Kidney (tissue), 14 donors: ENCODE measurements around the gene RNF214. TPM values are rescaled to one million over a fixed set of nuclear protein-coding genes. Genes with fewer than 3 reads are reported as not detected.
A peak's percentile ranks its signal among the peaks of the same experiment; 100 is the strongest.
"Not testable (repeated sequence)": the region's sequence is repeated elsewhere in the genome, so short reads cannot be mapped to it uniquely, and the experiment has no call there.

ENCODE experiments used
- DNase-seq, 5 donors: peaks; one replicate each; pipeline ENCODE4 v3.0.0-alpha.2; 2013 to 2020
- FAIRE-seq: peaks from 2 replicates; lab custom pipeline; 2012; peaks lifted over from hg19 to GRCh38; lab: Jason Lieb, UNC
- H3K27ac ChIP-seq, 2 donors: one replicate each; pipeline ENCODE4 v1.7.0; 2013; ENCODE audit warnings: low read depth in 2 of 2, low read length in 2 of 2, inconsistent platforms in 1 of 2
- H3K27me3 ChIP-seq: one replicate; pipeline ENCODE4 v1.7.1; 2013; ENCODE audit warnings: low read length, inconsistent platforms; ENCODE audit not compliant: control insufficient read depth, insufficient read depth
- H3K36me3 ChIP-seq, 3 donors: one replicate each; pipeline versions ENCODE4 v1.7.0 to v1.7.1; 2013; ENCODE audit warnings: low read length in 3 of 3, control low read depth in 1 of 3, inconsistent platforms in 1 of 3; ENCODE audit not compliant: insufficient read depth in 3 of 3, control insufficient read depth in 2 of 3
- H3K4me1 ChIP-seq, 3 donors: one replicate each; pipeline versions ENCODE4 v1.7.0 to v1.7.1; 2013; ENCODE audit warnings: low read length in 3 of 3, inconsistent platforms in 1 of 3, low read depth in 1 of 3; ENCODE audit not compliant: control insufficient read depth in 2 of 3, insufficient read depth in 2 of 3
- H3K4me3 ChIP-seq, 3 donors: one replicate each; pipeline versions ENCODE4 v1.7.0 to v1.8.1; 2013; ENCODE audit warnings: low read length in 3 of 3, control low read depth in 1 of 3, inconsistent platforms in 1 of 3
- H3K9ac ChIP-seq, 3 donors: one replicate each; pipeline versions ENCODE4 v1.7.0 to v1.7.1; 2013; ENCODE audit warnings: low read length in 3 of 3, control low read depth in 1 of 3, inconsistent platforms in 1 of 3
- H3K9me3 ChIP-seq, 3 donors: one replicate each; pipeline versions ENCODE4 v1.7.0 to v1.7.1; 2013; ENCODE audit warnings: low read length in 3 of 3, control low read depth in 1 of 3, inconsistent platforms in 1 of 3; ENCODE audit not compliant: control insufficient read depth in 2 of 3, insufficient read depth in 1 of 3
- CTCF ChIP-seq: IDR thresholded peaks from 3 replicates; pipeline ENCODE4 v1.5.1; 2012; ENCODE audit warnings: mild to moderate bottlenecking, moderate library complexity, borderline replicate concordance; ENCODE audit not compliant: insufficient read depth; ENCODE audit errors: extremely low read depth
- intact Hi-C: fragments of 100-400 bp; cut with DNase I; formaldehyde crosslinking; loops from one replicate; pipeline ENCODE4 v1.11.1; 2022
- polyA plus RNA-seq: library from polyadenylated mRNA; stranded (reverse); fragments of 350-450 nt; fragmentation: Illumina TruSeq; extraction: RNeasy Lipid Tissue Mini Kit (QIAGEN cat#74804); gene quantifications from one replicate; pipeline ENCODE4 v1.2.3, GENCODE V29; 2014; ENCODE audit warnings: low read depth, low replicate concordance; ENCODE audit not compliant: insufficient read depth
- total RNA-seq: library from RNA; stranded (reverse); fragmentation: NEBNext Ultra II Directional; extraction: Animal tissue kit (Norgen Biotek cat#: 25700); gene quantifications from one replicate; pipeline ENCODE4 v1.2.1, GENCODE V29; 2021
- donor health status: control.
- donor health status: control.
- donor health status: control.
- donor health status: control.
- donor health status: control.
- donor health status: DM: yes; HTN: yes; CAD: no.
- donor health status: Normal renal cell carcinoma (clear cell type).

Gene RNF214
- total and polyA plus RNA-seq, 2 donors from 2014 or later, result 8.5 to 24.7 TPM

- intact Hi-C loops, result no loop called here
- Histone ChIP-seq H3K4me1 (no peaks in the 10 kb centered on the region), H3K27ac (peak overlapping the region in 1 of 2 donors; percentile 16), H3K9me3 (no peaks in the 10 kb centered on the region), H3K27me3 (no peaks in the 10 kb centered on the region), H3K36me3 (peaks cover 0 to 11% (median 4%) of the 10 kb centered on the region in 3 donors), H3K9ac (no peak overlapping the region), H3K4me3 (no peak overlapping the region)
- FAIRE-seq (no peak), DNase-seq (no peak)
- TF ChIP-seq CTCF, result no peak
Observed at GRCh38 chr11:117205211-117205818, 27.2 kb upstream of the RNF214 start.

GRCh38 chr11:117206111-117206510, 26.4 kb upstream of the RNF214 start:
- FAIRE-seq, H3K9ac ChIP-seq, DNase-seq, H3K27me3 ChIP-seq, H3K9me3 ChIP-seq, H3K27ac ChIP-seq, H3K4me3 ChIP-seq, H3K4me1 ChIP-seq, intact Hi-C loops: not testable (repeated sequence)
- peaks cover 0 to 11% (median 4%) of the 10 kb centered on the region in 3 donors for H3K36me3 ChIP-seq

GRCh38 chr11:117206859-117207258, 25.6 kb upstream of the RNF214 start:
- H3K27ac ChIP-seq, H3K9me3 ChIP-seq, H3K9ac ChIP-seq, FAIRE-seq, H3K4me1 ChIP-seq, intact Hi-C loops, DNase-seq, H3K27me3 ChIP-seq, H3K4me3 ChIP-seq: not testable (repeated sequence)
- H3K36me3 ChIP-seq, result peaks cover 0 to 11% (median 4%) of the 10 kb centered on the region in 3 donors

GRCh38 chr11:117207481-117207880, 25.0 kb upstream of the RNF214 start:
- intact Hi-C loops, H3K27ac ChIP-seq, H3K9ac ChIP-seq, H3K27me3 ChIP-seq, H3K4me3 ChIP-seq, FAIRE-seq, H3K9me3 ChIP-seq, H3K4me1 ChIP-seq, DNase-seq: not testable (repeated sequence)
- peaks cover 0 to 11% (median 4%) of the 10 kb centered on the region in 3 donors for H3K36me3 ChIP-seq

- intact Hi-C loops, result not testable (repeated sequence)
Observed at GRCh38 chr11:117208710-117209109, 23.8 kb upstream of the RNF214 start.

GRCh38 chr11:117209351-117210125, 22.9 kb upstream of the RNF214 start:
- H3K9ac ChIP-seq, H3K27ac ChIP-seq, H3K4me1 ChIP-seq, DNase-seq, intact Hi-C loops, H3K27me3 ChIP-seq, H3K9me3 ChIP-seq, H3K4me3 ChIP-seq, FAIRE-seq: not testable (repeated sequence)
- H3K36me3 ChIP-seq, result peaks cover 0 to 18% (median 15%) of the 10 kb centered on the region in 3 donors

More at GRCh38 chr11:117208710-117209109, 23.8 kb upstream of the RNF214 start:
- H3K4me3 ChIP-seq, FAIRE-seq, DNase-seq, H3K27me3 ChIP-seq, H3K9ac ChIP-seq, H3K4me1 ChIP-seq, H3K27ac ChIP-seq, H3K9me3 ChIP-seq: not testable (repeated sequence)
- peaks cover 0 to 17% (median 12%) of the 10 kb centered on the region in 3 donors for H3K36me3 ChIP-seq
